H1 (cell line): ENCODE data around the gene TBL1Y. TPM values are rescaled to one million over a fixed set of nuclear protein-coding genes. Genes with fewer than 3 reads are reported as not detected.

ENCODE experiments used
- CHD1 ChIP-seq: IDR thresholded peaks from 2 replicates; pipeline ENCODE4 v1.6.1; 2012; ENCODE audit warnings: low read depth, low read length, improper control_type of control experiment
- polyA plus RNA-seq, 7 experiments: library from polyadenylated mRNA; depleted of rRNA in 3 of 7; stranded (reverse) in 5 of 7; unstranded in 2 of 7; fragments of >200 nt in 5 of 7; fragments of 200-250 nt in 2 of 7; gene quantifications; 1 replicate in 5 of 7; 2 replicates in 1 of 7; 4 replicates in 1 of 7; pipeline versions ENCODE4 v1.2.1 to v1.2.3, GENCODE V29; 2011 to 2013; ENCODE audit warnings: missing spikeins in 2 of 7, mixed read lengths in 2 of 7
- total RNA-seq: library from RNA; stranded (reverse); fragmentation: NEBNext Ultra II Directional; extraction: Animal tissue kit (Norgen Biotek cat#: 25700); gene quantifications from 2 replicates; pipeline ENCODE4 v1.2.1, GENCODE V29; 2021

Gene TBL1Y
- total and polyA plus RNA-seq, 2 of the 8 experiments (the other 6 are each of a cell fraction or from before 2014, with no cell fraction given) = 2.5 to 4.2 TPM

DNA sequence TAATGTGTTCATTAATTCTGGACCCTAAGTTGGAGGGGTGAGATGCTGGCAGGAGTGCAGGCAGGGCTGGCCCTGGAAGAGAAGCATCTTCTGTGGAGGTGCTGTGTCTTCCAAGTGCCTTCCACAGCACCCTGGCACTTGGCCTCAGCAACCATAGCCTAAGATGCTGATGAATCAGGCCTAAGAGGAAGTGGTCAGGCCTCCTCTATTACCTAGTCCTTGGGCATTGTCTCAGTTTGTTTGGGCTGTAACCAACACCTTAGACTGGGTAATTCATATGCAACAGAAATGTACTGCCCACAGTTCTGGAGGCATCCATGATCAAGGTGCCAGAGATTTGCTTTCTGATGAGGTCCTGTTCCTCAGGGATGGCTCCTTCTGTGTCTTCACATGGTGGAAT is 128.5 kb downstream of the TBL1Y start (continued):
- no peak for TF ChIP-seq CHD1
- TF ChIP-seq, all 59 proteins: peak for 0
